SIG-M5 treated with dmso at 0.1 percent for 504 hours (cell line): ENCODE data around the gene PLCD3.

ENCODE experiments used
- DNase-seq: peaks from one replicate; lab custom pipeline; 2025; ENCODE audit not compliant: unreplicated experiment; lab: John Stamatoyannopoulos, UW

The PLCD3 gene

DNA sequence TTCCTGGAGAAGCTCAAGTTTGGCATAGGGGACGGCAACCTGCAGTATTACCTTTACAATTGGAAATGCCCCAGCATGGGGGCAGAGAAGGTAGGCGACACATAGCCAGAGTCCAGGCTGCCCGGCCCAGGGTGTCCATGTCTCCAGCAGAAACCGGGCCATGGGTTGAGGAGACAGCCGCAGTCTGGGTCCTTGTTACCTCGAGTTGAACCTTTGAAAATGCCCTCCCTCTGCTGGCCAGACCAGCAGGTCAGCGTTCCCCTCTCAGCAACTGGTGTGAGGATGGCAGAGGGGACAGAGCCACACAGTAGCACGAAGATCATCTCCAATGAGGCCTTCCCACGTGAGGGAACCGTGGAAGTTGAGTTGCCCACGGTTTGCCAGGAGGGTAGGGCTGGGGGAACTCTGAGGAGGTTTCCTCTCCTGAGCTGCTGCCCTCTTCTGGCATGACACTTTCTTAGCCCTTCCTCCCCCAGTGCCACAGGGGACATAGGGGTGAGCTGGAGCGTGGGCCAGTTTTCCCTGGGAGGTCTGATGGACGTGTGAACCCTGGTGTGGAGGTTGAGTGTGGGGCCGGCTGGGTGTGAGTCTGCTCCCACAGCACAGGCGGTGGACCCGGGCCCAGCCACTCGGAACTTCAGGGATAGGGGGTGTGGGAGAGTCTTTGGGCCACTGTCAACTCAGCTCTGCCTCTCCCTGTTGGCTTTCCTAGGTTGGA lies 27.2 kb downstream of the PLCD3 start:
- no peak for DNase-seq

DNA sequence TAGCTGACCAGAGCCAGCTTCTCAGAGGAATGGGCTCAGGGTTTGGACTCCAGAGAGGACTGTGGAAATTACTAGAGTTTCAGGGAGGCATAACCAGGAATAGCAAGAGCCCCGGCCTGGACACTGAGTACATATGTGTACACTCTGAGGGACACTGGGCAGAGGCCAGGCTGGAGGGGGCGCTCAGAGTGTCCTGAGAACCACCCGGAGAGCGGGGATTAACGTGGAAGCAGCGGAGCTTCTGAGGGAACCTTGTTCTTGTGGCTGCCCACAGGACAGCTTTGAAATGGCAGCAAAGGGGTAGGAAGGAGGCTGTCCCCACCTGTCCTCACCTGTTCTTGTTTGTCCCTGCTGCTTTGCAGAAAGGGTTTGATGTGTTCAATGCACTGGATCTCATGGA lies 27.8 kb downstream of the PLCD3 start:
- no peak for DNase-seq

DNA sequence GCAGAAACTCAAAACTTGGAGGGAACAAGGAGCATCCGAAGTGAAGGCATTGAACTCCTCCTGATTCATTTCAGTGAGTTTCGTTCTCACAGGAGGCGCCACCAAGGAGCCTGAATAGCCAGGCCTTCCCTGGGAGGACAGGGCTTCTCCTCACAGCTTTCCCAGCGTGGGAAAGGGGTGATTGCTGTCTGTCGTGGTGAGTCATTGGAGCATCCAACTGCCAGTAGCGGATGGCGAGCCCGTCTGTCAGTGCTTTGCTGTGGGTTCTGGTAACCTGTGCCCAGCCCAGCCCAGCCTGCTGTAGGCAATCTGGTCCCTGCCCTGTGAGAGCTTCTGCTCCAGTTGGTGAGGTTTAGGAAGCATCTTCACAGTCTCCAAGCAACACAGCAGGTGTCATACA lies 28.3 kb downstream of the PLCD3 start:
- no peak for DNase-seq

DNA sequence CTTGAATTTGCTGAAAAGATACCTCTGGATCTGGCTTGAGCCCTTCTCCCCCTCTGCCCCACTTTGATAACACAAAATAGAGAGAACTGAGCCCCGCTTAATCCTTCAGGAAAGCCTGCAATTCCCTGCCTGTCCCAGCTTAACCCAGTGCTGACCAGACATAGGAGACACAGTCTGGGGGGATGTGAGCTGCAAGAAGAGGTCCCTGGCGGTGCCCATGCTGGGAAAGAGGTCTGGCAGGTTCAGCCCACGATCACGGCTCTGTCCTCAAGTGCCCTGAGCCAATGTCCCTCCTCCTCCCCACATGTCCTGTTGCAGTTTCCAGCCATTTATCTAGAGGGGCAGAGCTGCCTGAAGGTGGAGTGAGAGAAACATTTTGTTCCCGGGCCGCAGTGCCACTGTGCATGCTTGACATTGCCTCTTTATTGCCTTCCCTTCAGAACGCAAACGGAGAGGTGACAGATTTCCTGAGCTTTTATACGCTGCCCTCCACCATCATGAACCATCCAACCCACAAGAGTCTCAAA lies 29.0 kb downstream of the PLCD3 start:
- no peak for DNase-seq

DNA sequence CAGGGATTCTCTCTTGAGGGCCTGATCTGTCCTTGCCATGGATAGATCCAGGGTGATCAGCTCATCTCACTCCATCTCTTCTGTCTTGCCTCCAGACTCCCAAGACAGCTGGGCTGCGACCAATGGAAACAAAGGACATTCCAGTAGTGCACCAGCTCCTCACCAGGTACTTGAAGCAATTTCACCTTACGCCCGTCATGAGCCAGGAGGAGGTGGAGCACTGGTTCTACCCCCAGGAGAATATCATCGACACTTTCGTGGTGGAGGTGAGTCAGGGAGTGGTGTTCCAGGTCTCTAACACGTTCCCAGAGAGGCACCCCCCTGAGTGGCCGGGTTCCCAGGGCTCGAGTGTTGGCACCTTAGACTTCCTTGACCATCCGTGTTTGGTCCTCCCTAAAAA lies 29.5 kb downstream of the PLCD3 start:
- no peak for DNase-seq

DNA sequence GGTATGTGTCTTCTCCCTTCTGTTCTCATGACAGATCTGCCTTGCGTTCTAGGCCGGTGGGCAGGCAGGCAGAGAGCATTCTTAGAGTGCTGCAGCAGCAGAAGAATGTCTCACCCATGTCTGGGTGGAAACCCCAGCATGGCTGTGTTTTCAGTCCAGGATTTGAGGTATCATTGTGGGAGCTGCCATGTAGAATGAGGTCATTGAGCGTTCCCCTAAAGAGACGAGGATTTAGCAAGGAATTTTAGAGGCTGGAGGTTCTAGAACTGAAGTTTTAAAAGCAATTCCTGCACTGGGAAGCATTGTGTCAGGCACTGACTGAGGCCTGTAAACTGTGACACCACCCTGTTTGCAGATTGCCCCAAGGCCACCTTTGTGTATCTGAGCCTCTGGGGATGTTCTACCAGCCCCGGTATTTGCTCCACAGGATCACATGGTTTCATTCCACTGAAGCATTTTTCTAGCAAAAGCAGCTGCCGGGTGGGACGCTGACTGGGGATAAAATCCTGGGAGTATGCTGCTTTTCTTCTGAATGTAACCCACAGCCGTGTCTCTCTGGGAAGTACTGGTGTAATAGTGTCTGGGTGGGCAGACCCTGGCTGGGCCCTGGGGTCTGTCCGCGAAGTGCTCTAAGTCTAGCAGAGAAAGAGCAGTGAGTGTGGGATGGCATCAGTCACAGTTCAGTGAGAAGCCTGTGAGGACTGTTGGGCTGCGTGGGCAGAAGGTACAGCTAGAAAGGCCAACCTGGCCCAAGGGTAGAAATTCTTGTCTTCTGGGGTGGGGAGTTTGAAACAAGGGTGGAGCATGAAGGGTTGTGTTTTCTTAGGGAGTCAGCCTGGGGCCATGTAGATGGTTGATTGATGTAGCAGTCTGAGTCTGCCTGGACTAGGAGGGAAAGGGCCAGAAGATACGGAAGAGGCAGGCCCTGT lies 30.2 kb downstream of the PLCD3 start:
- DNase-seq = no peak

DNA sequence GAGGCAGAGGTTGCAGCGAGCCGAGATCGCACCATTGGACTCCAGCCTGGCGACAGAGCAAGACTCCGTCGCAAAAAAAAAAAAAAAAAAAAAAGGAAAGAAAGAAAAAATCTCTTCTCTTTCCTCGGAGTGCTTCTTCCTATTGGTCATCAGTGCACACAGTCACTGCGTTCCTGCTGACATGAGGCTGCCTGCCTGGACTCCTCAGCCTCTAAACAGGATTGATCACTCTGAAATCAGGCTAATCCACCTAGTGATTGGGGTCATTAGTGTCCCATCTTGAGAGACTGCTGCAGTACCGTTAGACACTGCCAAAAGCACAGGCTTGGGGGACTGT lies 30.8 kb downstream of the PLCD3 start:
- no peak for DNase-seq

DNA sequence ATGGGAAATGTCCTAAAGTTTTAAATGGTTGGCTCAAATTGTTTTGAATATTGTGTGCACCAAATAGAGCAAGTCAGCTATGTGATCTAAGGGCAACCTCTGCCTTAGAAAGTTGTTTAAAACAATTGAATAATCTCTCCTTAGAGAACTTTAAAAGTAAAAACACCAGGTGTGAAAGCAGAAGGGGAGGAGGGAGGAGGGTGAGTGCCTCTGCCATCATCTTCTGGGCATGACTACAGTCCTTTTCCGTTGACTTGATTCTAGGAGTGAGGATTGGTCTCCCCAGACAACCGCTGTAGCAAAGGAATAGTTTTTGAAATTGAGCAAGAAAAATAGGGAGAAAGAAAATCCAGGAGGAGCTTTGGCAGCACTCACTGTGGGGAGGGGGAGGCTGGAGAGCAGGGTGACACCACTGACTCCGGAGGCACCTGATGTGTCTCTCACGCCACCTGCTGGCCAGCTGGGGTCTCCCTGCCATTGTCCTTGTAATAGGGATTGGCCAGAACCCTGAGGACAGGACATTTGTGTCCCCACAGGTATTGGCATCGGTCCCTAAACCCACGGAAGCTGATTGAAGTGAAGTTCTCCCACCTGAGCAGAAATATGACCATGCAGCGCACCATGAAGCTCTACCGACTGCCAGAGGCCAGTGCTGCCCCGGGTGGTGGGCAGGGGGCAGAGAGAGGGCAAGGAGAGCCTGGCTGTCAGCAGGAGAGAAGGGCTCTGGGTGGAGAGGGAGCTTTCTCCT lies 33.3 kb downstream of the PLCD3 start:
- peak; percentile 48 for DNase-seq

DNA sequence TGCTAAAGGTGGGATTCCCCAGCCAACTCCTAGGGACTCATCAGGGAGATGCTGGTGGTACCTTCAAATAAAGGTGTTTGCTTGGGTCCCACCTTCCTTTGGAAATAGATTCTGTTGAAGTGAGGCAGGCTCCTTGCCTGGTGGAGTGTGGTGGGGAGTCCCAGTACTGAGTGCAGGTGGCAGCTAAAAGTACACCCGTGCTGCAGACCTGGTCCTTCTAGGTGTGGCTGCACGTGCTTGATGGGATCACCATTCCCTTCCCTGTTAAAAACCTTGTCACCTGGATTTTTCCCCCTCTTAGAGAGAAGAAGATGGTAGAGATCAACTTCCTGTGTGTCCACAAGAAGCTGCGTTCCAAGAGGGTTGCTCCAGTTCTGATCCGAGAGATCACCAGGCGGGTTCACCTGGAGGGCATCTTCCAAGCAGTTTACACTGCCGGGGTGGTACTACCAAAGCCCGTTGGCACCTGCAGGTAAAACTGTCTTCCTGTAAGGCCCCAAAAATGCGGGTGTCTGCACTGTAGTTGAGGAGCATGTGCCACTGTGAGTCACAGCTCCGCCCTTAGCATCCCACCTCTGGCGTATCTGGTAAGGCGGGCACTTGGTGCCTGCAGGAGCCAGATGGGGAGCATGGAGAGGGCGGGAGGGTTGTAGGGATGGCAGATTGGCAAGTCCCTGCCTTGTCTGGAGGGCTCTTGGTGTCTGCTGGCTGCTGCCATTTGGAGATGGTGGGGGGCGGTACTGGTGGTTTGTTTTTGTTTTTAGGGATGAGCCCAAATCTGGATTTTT lies 34.0 kb downstream of the PLCD3 start:
- DNase-seq = no peak

DNA sequence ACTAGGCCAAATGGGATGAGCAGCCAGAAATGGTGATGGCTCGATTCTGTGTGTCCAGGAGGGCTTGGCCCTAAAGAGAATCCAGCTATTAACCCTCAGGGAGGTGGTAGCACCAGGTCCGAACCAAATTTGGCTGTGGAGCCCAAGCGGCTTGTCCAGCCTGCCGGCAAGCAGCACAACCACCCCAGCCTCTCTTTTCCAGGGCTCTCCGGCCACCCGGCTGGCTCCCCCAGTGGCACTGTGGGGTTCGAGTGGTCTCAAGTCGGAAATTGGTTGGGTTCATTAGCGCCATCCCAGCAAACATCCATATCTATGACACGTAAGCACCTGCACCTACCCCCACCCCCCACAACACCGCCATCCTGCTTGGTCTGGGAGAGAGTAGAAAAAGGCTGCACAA lies 35.4 kb downstream of the PLCD3 start:
- no peak for DNase-seq

DNA sequence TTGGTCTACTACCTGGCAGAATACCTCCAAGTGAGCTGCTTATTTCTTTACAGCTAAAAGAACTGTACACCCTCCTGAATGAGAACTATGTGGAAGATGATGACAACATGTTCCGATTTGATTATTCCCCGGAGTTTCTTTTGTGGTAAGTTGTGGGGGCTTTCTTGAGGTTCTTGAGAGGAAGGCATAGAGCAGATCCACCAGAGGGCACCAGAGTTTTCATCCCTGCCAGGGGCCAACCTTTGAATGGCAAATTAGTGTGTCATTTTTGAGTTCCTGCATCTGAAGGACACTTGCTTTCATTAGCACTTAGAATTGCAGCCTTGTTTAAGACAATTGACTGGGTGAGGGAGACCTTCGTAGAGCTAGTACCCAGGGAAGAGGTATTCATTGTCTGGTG lies 36.2 kb downstream of the PLCD3 start:
- DNase-seq = no peak

DNA sequence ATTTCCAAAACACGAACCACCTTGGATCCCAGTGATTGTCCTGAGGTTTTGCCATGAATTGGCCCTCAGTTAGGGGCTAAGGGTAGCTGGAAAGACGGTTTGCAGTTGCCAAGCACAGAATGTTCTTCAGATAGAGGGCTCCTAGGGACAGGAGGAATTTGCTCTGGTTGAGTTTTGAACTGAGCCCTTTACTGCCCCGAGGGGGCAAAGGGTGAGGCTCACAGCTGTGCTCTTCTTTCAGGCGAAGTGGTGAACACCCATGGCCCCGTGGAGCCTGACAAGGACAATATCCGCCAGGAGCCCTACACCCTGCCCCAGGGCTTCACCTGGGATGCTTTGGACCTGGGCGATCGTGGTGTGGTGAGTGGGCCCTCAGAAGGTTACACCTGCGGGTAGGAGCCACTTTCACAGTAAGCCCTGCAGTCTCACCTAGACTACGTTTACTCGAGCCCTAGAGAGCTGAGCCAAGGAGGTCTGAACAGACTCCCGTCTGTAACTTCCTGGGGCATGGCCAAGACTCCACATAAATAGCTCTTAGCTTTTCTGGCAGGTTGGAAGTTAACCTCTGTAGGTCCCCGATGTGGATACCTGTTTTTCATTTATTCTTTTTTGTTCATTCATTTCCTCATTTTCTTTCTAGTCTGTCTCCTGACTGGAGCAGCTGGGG lies 38.7 kb downstream of the PLCD3 start:
- no peak for DNase-seq

DNA sequence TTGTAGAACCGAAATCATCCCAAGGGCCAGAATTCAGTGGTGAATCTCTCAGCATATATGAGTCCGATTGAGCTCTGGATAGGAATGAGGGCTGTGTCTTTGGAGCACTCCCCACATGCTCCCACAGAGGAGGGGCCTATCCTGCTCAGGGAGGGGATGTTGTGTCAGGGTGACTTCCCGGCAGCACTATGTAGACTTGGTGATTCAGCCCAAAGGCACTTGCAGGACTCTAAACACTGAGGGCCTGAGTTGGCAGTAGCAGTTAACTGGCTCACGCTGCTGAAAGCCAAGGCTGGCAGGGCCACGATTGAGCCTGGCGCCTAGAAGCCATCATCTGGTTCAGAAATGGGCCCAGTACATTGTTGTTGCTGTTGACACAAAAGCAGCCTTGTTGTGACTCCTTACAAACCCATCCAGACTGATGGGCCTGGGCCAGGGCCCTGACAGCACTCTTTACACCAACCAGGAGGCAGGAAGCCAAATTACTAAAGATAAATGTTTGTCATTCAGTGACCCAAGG lies 39.3 kb downstream of the PLCD3 start:
- DNase-seq = no peak

DNA sequence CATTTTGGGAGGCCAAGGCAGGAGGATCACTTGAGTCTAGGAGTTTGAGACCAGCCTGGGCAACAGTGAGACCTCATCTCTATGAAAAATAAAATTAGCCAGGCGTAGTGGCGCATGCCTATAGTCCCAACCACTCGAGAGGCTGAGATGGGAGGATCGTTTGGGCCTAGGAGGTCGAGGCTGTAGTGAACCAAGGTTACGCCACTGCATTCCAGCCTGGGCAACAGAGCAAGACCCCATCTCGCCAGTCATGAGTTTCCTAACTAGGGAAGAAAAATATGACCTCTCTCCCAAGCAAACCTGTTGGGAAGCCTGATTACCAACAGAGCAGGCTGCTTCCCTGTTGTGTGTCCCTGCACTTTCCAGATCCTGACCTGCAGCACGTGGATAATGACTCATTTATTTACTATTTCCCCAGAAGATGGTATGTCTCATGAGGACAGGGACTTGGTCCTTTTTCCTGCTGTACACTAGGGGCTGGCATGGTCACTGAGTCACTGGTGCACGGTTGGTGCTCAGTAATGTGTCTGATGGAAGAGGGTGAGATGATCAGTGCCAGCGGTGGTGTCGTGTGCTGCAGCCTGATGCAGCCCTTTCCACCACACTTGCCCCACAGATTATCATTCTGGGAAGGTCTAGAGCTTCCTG lies 40.4 kb downstream of the PLCD3 start:
- no peak for DNase-seq

DNA sequence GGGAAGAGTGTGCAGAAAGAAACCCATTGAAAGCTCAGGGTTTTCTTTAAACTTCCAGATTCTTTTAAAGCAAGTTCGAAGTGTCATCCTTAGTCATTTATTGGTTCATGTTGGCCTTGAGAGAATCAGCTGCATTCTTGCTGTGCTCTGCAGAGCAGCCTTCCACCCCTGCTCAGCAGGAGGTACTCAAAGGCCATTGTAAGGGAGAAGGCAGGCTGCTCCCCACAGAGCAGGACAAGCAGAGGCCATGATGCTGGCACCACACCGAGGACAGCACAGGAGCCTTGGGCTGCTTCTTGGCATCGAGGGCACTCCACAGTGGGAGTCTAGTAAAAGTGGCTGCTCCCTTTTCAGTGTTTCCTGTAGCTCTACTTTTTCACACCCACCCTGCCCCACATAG lies 41.6 kb downstream of the PLCD3 start:
- DNase-seq = no peak

DNA sequence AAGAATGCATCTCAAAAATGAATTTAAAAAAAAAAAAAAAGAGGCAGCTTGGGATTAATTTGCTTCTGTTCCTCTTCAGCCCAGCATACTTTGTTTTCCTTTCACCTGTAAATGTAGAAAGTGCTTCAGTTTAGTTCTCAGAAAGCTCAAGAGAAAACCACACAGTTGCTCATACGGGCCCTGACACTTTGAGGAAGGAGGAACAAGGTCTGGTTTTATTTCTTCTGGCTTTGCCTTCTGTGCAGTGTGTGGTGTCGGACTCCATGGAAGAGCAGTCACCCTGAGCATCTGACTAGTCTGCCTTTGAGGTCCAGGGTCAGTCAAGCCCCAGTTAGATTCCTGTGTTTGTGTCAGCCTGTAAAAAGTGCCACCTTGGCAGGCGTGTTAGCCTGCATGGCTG lies 43.6 kb downstream of the PLCD3 start:
- DNase-seq = no peak

DNA sequence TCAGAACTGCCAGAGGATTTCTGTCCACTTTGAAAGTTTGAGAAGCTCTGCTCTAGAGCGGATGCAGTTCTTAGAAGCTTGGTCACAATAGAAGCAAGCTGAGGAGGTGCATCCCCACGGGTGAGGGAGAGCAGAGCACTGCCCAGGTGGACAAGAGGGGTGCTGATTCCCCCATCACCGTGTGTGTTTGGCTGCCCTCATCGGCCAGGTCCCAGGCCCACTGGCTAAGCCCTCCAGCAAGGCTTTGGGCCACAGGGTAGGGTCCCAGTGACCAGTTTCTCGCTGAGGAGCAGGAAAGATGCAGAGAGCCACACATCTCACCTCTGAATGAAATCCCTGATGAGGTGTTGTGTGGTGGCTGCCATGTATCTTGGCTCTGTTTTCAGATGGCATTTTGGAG lies 44.3 kb downstream of the PLCD3 start:
- no peak for DNase-seq

DNA sequence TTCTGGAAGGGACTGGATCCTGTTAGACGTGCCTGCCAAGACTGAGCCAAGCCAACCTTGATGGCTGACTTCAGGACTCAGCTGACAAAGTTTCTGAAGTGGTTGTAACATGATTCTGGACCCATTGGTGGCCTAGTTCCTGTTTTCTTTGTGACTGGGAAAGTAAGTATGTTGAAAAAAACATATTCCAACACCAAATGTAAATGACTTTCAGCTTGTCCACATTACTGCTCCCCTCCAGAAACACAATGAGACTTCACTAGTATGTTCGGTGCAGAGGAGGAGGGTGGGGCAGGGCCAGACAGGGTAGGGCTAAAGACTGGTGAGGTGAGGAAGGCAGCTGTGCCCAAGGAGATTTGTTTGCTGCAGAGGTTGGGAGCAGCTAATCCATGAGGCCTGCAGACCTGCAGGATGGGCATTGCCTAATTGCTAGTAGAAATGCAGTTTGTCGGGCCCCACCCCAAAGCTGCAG lies 44.8 kb downstream of the PLCD3 start:
- no peak for DNase-seq

DNA sequence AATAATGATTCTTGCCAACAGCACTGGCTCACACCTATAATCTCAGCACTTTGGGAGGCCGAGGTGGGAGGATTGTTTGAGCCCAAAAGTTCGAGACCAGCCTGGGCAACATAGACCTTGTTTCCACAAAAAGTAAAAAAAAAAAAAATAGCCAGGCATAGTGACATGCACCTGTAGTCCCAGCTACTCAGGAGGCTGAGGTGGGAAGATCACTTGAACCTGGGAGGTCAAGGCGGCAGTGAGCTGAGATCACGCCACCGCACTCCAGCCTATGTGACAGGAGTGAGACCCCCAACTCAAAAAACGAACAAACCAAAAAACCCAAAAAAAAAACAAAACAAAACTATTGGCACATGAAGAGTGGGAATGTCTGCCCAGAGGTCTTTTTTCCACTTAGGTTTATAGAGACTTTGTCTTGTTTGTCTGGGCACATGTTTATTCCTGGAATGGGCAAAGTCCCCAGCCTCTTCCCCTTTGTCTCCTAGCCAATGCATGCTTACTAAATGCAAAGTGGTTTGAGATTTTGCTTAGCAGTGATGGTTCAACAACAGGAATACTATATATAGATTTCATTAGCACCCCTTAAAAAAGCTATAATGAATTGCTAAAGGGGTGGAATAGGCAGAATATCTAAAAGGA lies 45.3 kb downstream of the PLCD3 start:
- DNase-seq = no peak
